Measurements from ENCODE around the gene LMTK3. TPM values are rescaled to one million over a fixed set of nuclear protein-coding genes. Genes with fewer than 3 reads are reported as not detected.
"Not testable (repeated sequence)": the region's sequence is repeated elsewhere in the genome, so short reads cannot be mapped to it uniquely, and the experiment has no call there.

Gene LMTK3
- total RNA-seq, 1 donor from 2014 or later, result 12.2 TPM

- peak overlapping the region; percentile 96 for H3K27ac Mint-ChIP-seq
- H3K9me3 Mint-ChIP-seq, result peaks cover 6% of the 10 kb centered on the region
- TF ChIP-seq, protein P1, sequence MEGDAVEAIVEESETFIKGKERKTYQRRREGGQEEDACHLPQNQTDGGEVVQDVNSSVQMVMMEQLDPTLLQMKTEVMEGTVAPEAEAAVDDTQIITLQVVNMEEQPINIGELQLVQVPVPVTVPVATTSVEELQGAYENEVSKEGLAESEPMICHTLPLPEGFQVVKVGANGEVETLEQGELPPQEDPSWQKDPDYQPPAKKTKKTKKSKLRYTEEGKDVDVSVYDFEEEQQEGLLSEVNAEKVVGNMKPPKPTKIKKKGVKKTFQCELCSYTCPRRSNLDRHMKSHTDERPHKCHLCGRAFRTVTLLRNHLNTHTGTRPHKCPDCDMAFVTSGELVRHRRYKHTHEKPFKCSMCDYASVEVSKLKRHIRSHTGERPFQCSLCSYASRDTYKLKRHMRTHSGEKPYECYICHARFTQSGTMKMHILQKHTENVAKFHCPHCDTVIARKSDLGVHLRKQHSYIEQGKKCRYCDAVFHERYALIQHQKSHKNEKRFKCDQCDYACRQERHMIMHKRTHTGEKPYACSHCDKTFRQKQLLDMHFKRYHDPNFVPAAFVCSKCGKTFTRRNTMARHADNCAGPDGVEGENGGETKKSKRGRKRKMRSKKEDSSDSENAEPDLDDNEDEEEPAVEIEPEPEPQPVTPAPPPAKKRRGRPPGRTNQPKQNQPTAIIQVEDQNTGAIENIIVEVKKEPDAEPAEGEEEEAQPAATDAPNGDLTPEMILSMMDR (conservative IDR thresholded peaks at IDR 0.05), result no peak
- H3K4me1 Mint-ChIP-seq (ENCODE audit: unreplicated experiment), result peaks cover 32% of the 10 kb centered on the region
- no peaks in the 10 kb centered on the region for H3K36me3 Mint-ChIP-seq
- H3K27me3 Mint-ChIP-seq, result peaks cover 27% of the 10 kb centered on the region
- DNase-seq (ENCODE audit: extremely low spot score, unreplicated experiment), result no peak
- peak overlapping the region; percentile 87 for H3K4me3 Mint-ChIP-seq
Observed at GRCh38 chr19:48493718-48494401, 17.8 kb downstream of the LMTK3 start.

- peaks cover 32% of the 10 kb centered on the region for H3K4me1 Mint-ChIP-seq (ENCODE audit: unreplicated experiment)
- H3K4me3 Mint-ChIP-seq, result peak overlapping the region; percentile 86
- peak overlapping the region; percentile 96 for H3K27ac Mint-ChIP-seq
- TF ChIP-seq, protein P1 (conservative IDR thresholded peaks at IDR 0.05), result no peak
- H3K36me3 Mint-ChIP-seq, result peaks cover 3% of the 10 kb centered on the region
- H3K27me3 Mint-ChIP-seq, result peaks cover 27% of the 10 kb centered on the region
- H3K9me3 Mint-ChIP-seq, result peaks cover 6% of the 10 kb centered on the region
- peak; percentile 92 for DNase-seq (ENCODE audit: extremely low spot score, unreplicated experiment)
Observed at GRCh38 chr19:48492925-48493717, 18.5 kb downstream of the LMTK3 start.

- Mint-ChIP-seq H3K27me3 (peaks cover 27% of the 10 kb centered on the region), H3K36me3 (peaks cover 3% of the 10 kb centered on the region), H3K27ac (peak overlapping the region; percentile 96), H3K4me1 (ENCODE audit: unreplicated experiment) (peaks cover 32% of the 10 kb centered on the region), H3K4me3 (peak overlapping the region; percentile 86), H3K9me3 (peaks cover 6% of the 10 kb centered on the region)
- TF ChIP-seq, protein P1 (conservative IDR thresholded peaks at IDR 0.05), result no peak
- DNase-seq (ENCODE audit: extremely low spot score, unreplicated experiment), result no peak
Observed at GRCh38 chr19:48491793-48492123, 19.9 kb downstream of the LMTK3 start.

GRCh38 chr19:48490981-48491792 lies 20.4 kb downstream of the LMTK3 start:
- Mint-ChIP-seq H3K4me3 (peak overlapping the region; percentile 78), H3K4me1 (ENCODE audit: unreplicated experiment) (peaks cover 32% of the 10 kb centered on the region), H3K27ac (peak overlapping the region; percentile 96), H3K27me3 (peaks cover 27% of the 10 kb centered on the region), H3K9me3 (peaks cover 6% of the 10 kb centered on the region), H3K36me3 (peaks cover 3% of the 10 kb centered on the region)
- TF ChIP-seq, protein P1 (conservative IDR thresholded peaks at IDR 0.05), result no peak
- no peak for DNase-seq (ENCODE audit: extremely low spot score, unreplicated experiment)

DNA sequence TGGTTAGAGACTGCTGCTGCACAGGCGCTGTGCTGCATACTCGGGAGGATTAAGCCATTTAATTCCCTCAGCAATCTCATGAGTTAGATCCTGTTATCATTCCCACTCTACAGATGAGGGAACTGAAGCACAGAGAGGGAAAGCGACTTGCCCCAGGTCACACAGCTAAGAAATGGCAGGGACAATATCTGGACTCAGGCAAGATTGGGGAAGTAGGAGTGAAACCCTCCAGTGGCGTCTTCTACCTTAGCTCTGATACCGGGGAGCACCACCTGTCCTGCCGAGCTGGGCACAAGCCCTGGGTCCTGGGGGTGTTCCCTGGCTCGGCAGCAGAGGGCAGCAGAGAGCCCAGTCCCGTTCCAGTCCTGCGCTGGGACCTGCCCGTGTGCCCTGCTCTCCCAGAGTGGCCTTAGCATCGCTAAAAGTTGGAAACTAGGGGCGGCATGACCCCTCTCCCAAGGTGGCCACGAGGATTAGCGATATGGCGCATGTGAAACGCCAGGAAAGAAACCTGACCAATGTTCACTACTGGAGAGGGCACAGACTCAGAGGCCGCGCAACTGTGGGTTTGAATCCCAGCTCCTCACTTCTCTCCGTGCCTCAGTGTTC lies 21.9 kb downstream of the LMTK3 start:
- H3K4me1 Mint-ChIP-seq (ENCODE audit: unreplicated experiment), result peaks cover 24% of the 10 kb centered on the region
- peak; percentile 87 for DNase-seq (ENCODE audit: extremely low spot score, unreplicated experiment)
- peak overlapping the region; percentile 25 for H3K4me3 Mint-ChIP-seq
- H3K27me3 Mint-ChIP-seq, result peaks cover 25% of the 10 kb centered on the region
- H3K36me3 Mint-ChIP-seq, result peaks cover 3% of the 10 kb centered on the region
- TF ChIP-seq, protein P1 (conservative IDR thresholded peaks at IDR 0.05), result peak; percentile 95
- H3K27ac Mint-ChIP-seq, result no peak overlapping the region
- peaks cover 6% of the 10 kb centered on the region for H3K9me3 Mint-ChIP-seq

DNA sequence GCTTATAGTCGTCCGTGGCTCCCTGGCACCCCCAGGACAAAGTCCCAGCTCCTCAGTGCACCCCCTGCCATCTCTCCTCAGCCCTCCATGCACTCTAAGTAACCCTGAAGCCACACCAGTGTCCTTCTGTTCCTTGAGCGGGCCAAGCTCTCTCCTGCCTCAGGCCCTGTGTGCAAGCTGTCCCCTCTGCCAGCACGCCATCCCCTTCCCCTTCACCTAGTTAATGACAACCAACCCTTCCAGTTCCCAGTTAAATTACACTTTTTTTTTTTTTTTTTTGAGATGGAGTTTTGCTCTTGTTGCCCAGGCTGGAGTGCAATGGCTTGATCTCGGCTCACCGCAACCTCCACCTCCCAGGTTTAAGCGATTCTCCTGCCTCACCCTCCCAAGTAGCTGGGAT lies 23.2 kb downstream of the LMTK3 start:
- peak overlapping the region; percentile 45 for H3K27ac Mint-ChIP-seq
- DNase-seq (ENCODE audit: extremely low spot score, unreplicated experiment); H3K9me3 Mint-ChIP-seq; H3K36me3 Mint-ChIP-seq: not testable (repeated sequence)
- H3K27me3 Mint-ChIP-seq, result peaks cover 22% of the 10 kb centered on the region
- H3K4me1 Mint-ChIP-seq (ENCODE audit: unreplicated experiment), result peaks cover 24% of the 10 kb centered on the region
- H3K4me3 Mint-ChIP-seq, result peak overlapping the region; percentile 16

Measured in type B pancreatic cell (in vitro differentiated cells).